Measurements from ENCODE around the gene ART5. TPM values are rescaled to one million over a fixed set of nuclear protein-coding genes. Genes with fewer than 3 reads are reported as not detected.
"Not testable (repeated sequence)": the region's sequence is repeated elsewhere in the genome, so short reads cannot be mapped to it uniquely, and the experiment has no call there.

ART5 gene
- total RNA-seq, 1 donor from 2014 or later: 6.1 TPM

- Mint-ChIP-seq H3K27me3 (ENCODE audit: low read depth) (no peaks in the 10 kb centered on the region), H3K4me3 (no peak overlapping the region), H3K9me3 (no peaks in the 10 kb centered on the region), H3K27ac (no peak overlapping the region), H3K4me1 (no peaks in the 10 kb centered on the region), H3K36me3 (peaks cover 31% of the 10 kb centered on the region)
- DNase-seq (ENCODE audit: low spot score in 2 of 2, unreplicated experiment in 2 of 2): no peak
- no peak for TF ChIP-seq CTCF (IDR thresholded peaks at IDR 0.05; ENCODE audit: unreplicated experiment)
These were observed 22.3 kb upstream of the ART5 start for GRCh38 chr11:3664032-3664630.

DNA sequence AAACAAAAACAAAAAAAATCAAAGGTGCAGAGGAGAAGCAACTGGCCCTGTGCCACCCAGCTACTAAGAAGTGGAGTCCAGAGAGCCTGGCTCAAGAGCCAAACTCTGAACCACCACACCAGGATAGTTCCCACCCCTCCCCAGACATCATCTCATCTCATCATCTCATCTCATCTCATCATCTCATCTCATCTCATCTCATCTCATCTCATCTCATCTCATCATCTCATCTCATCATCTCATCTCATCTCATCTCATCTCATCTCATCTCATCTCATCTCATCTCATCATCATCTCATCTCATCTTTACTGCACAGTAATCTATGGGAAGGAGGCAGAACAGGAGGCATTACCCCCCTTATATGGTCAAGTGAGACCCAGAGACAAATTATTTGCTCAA lies 21.1 kb upstream of the ART5 start:
- no peak for DNase-seq (ENCODE audit: low spot score in 2 of 2, unreplicated experiment in 2 of 2)
- Mint-ChIP-seq H3K27ac (no peak overlapping the region), H3K27me3 (ENCODE audit: low read depth) (peaks cover 6% of the 10 kb centered on the region), H3K4me3 (no peak overlapping the region), H3K36me3 (peaks cover 20% of the 10 kb centered on the region), H3K4me1 (no peaks in the 10 kb centered on the region), H3K9me3 (no peaks in the 10 kb centered on the region)
- TF ChIP-seq CTCF (IDR thresholded peaks at IDR 0.05; ENCODE audit: unreplicated experiment): no peak

DNA sequence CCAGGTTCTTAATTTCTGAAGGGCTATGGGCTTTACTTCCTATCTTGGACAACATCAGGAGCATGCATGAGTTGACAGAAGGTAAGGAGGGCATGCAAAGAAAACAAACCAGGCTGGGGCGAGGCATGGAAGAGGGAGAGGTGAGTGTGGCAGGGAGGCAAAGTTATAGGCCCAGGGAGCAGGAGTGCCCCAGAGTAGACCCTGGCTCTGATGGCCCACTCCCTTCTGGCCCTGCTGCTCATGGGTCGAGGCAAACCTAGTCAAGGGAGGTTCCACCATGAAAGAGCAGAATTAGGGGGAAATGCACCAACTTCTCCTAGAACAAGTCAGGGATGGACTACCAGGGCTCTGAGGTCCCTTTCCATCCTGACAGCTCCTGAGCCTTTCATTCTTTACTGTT lies 19.2 kb upstream of the ART5 start:
- H3K27me3 Mint-ChIP-seq (ENCODE audit: low read depth): peaks cover 6% of the 10 kb centered on the region
- DNase-seq (ENCODE audit: low spot score in 2 of 2, unreplicated experiment in 2 of 2): no peak
- H3K4me3 Mint-ChIP-seq: no peak overlapping the region
- H3K9me3 Mint-ChIP-seq: no peaks in the 10 kb centered on the region
- no peak overlapping the region for H3K27ac Mint-ChIP-seq
- peaks cover 17% of the 10 kb centered on the region for H3K36me3 Mint-ChIP-seq
- no peak for TF ChIP-seq CTCF (IDR thresholded peaks at IDR 0.05; ENCODE audit: unreplicated experiment)
- H3K4me1 Mint-ChIP-seq: no peaks in the 10 kb centered on the region

DNA sequence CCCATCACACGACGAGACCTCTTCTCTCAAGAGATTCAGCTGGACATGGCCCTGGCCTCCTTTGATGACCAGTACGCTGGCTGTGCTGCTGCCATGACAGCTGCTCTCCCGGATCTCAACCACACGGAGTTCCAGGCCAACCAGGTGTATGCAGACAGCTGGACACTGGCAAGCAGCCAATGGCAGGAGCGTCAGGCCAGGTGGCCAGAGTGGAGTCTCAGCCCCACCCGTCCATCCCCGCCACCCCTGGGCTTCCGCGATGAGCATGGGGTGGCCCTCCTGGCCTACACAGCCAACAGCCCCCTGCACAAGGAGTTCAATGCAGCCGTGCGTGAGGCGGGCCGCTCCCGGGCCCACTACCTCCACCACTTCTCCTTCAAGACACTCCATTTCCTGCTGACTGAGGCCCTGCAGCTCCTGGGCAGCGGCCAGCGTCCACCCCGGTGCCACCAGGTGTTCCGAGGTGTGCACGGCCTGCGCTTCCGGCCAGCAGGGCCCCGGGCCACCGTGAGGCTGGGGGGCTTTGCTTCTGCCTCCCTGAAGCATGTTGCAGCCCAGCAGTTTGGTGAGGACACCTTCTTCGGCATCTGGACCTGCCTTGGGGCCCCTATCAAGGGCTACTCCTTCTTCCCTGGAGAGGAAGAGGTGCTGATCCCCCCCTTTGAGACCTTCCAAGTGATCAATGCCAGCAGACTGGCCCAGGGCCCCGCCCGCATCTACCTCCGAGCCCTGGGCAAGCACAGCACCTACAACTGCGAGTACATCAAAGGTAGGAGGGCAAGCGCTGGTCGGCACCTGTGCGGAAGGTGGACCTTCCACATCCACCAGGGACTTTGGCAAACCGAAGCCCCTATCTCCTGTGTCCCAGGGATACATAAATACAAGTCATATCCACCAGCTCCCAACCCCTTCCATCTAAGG lies 18.1 kb upstream of the ART5 start:
- H3K27ac Mint-ChIP-seq: no peak overlapping the region
- peaks cover 6% of the 10 kb centered on the region for H3K27me3 Mint-ChIP-seq (ENCODE audit: low read depth)
- DNase-seq (ENCODE audit: low spot score in 2 of 2, unreplicated experiment in 2 of 2): no peak
- TF ChIP-seq CTCF (IDR thresholded peaks at IDR 0.05; ENCODE audit: unreplicated experiment): no peak
- H3K4me3 Mint-ChIP-seq: no peak overlapping the region
- H3K4me1 Mint-ChIP-seq: no peaks in the 10 kb centered on the region
- no peaks in the 10 kb centered on the region for H3K9me3 Mint-ChIP-seq
- peaks cover 12% of the 10 kb centered on the region for H3K36me3 Mint-ChIP-seq

DNA sequence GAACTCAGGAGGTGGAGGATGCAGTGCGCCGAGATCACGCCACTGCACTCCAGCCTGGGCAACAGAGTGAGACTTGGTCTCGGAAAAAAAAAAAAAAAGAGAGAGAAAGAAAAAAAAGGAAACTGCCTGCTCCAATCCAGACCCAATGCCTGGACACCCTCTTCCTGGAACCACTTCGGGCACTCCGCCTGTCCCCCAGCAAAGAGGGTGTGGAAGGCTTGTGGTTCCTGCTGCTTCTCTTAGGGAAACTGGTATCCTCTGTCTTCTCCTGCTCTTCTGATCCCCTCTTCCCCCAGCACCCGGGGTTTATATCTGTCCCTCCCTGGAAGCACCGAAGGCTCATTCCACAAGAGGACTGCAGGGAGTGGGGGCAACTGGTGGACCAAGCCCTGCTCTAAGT lies 16.5 kb upstream of the ART5 start:
- Mint-ChIP-seq H3K27ac (no peak overlapping the region), H3K4me3 (no peak overlapping the region), H3K4me1 (no peaks in the 10 kb centered on the region), H3K9me3 (no peaks in the 10 kb centered on the region), H3K36me3 (no peaks in the 10 kb centered on the region), H3K27me3 (ENCODE audit: low read depth) (peaks cover 6% of the 10 kb centered on the region)
- no peak for TF ChIP-seq CTCF (IDR thresholded peaks at IDR 0.05; ENCODE audit: unreplicated experiment)
- no peak for DNase-seq (ENCODE audit: low spot score in 2 of 2, unreplicated experiment in 2 of 2)

DNA sequence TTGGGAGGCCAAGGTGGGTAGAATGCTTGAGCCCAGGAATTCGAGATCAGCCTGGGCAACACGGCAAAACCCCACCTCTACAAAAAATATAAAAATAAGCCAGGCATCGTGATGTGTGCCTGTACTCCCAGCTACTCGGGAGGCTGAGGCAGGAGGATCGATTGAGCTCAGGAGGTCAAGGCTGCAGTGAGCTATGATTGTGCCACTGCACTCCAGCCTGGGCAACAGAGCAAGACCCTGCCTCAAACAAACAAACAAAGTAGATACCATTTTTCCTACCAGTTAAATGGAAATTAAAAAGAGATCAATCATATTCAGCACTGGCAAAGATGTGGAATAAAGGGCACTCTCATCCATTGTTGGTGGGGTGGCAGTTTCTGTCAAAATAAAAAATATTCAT lies 15.5 kb upstream of the ART5 start:
- not testable (repeated sequence) for H3K27ac Mint-ChIP-seq; H3K27me3 Mint-ChIP-seq (ENCODE audit: low read depth); H3K36me3 Mint-ChIP-seq; H3K4me1 Mint-ChIP-seq; DNase-seq (ENCODE audit: low spot score in 2 of 2, unreplicated experiment in 2 of 2); H3K9me3 Mint-ChIP-seq; H3K4me3 Mint-ChIP-seq

Measured in mesothelial cell of epicardium (in vitro differentiated cells).